G401 (cell line): ENCODE measurements around the gene SND1. TPM values are rescaled to one million over a fixed set of nuclear protein-coding genes. Genes with fewer than 3 reads are reported as not detected.

Experiments
- DNase-seq: peaks from one replicate; pipeline ENCODE4 v3.0.0-alpha.2; 2015; ENCODE audit warnings: low spot score
- in situ Hi-C: cut with HindIII; loops from 2 replicates; pipeline ENCODE4 v1.10.0; 2016; ENCODE audit warnings: low sequenced_read_pairs, mixed read lengths
- total RNA-seq: library from RNA; depleted of rRNA; stranded (reverse); fragments of >200 nt; shearing (Covaris generic); gene quantifications from 2 replicates; pipeline ENCODE4 v1.2.3, GENCODE V29; 2014

Gene SND1
- total RNA-seq, 1 experiment from 2014 or later: 98.0 TPM

GRCh38 chr7:127810696-127811660 is 159.0 kb downstream of the SND1 start:
- in situ Hi-C loops: no loop called here
- DNase-seq: no peak

DNA sequence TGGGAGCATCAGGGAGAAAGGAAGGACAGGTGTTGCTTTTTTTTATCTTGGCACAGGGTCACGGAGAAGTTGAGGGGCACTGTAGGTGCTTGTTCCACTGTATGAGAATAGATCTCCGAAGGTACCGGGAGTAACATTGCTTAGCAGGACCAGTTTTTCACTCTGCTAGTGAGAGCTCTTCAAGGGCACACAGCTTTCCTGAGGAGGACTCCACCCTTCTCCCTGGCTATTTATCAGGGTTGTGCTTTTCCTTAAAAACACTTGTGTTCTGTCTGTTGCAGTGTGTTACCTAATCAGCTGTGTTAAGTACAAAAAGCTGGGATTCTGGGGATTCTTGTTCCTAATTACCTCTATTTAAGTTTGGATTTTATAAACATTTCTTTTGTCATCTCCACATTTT is 160.5 kb downstream of the SND1 start:
- in situ Hi-C loops: no loop called here
- peak; percentile 40 for DNase-seq

GRCh38 chr7:127813991-127814541 is 162.1 kb downstream of the SND1 start:
- DNase-seq: no peak
- in situ Hi-C loops: no loop called here

GRCh38 chr7:127815631-127816145 is 163.7 kb downstream of the SND1 start:
- no peak for DNase-seq
- in situ Hi-C loops: no loop called here

DNA sequence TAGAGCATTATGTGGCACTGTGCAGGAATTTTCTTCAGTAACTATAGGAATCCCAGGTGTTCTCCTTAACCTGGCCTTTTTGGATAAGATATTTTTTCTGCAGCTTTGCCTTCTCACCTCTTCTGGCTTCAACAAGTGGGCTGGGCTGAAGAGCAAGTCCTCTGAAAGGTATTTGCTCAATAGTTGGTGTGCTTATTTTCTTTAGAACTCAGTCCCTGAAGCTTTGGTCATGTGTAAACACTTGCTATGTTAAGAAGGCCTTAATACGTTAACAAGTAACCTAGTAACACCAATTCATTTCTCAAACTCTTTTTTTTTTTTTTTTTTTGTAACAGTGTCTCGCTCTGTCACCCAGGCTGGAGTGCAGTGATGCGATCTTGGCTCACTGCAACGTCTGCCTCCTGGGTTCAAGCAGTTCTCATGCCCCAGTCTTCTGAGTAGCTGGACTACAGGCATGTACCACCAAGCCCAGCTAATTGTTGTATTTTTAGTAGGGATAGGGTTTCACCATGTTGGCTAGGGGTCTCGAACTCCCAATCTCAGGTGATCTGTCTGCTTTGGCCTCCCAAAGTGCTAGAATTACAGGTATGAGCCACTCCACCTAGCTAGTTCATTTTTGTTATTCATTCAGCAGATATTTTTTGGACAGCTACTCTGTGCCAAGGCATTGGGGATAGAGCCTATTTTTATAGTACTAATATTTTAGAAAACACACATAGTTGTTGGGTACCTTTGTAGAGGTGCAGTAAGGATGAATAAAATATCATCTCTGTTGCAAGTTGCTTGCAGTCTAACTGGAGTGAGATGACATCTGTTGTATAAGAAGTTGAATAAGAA is 164.6 kb downstream of the SND1 start:
- in situ Hi-C loops: no loop called here
- DNase-seq: no peak

GRCh38 chr7:127817466-127817865 is 165.5 kb downstream of the SND1 start:
- in situ Hi-C loops: no loop called here
- no peak for DNase-seq

DNA sequence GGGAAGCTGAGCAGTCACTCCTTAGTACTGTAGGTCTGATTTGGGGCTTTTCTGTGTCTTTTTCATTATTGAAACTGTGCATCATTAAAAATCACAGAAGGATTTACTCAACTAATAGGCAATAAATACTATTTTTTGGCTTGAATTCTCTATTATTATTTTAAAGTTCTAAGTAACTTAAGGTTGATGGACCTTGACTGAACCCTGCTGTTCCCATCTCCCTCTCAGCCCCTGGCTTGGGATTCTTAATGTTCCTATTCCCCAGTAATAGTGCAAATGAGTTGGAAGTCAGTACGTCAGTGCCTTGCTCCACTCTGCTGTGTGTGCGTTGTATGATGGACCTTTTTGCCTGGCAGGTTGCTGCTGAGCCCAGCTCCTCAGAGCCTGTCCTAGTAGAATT is 166.3 kb downstream of the SND1 start:
- no peak for DNase-seq
- in situ Hi-C loops: no loop called here

GRCh38 chr7:127819975-127820731 is 168.2 kb downstream of the SND1 start:
- no peak for DNase-seq
- in situ Hi-C loops: no loop called here

- DNase-seq: no peak
- in situ Hi-C loops: no loop called here
These were observed 168.7 kb downstream of the SND1 start for GRCh38 chr7:127820732-127821085.

GRCh38 chr7:127821146-127821545 is 169.2 kb downstream of the SND1 start:
- in situ Hi-C loops: no loop called here
- DNase-seq: peak; percentile 67

GRCh38 chr7:127822822-127823508 is 171.0 kb downstream of the SND1 start:
- in situ Hi-C loops: no loop called here
- no peak for DNase-seq

- DNase-seq: no peak
- in situ Hi-C loops: no loop called here
These were observed 172.7 kb downstream of the SND1 start for GRCh38 chr7:127824682-127825081.

GRCh38 chr7:127828843-127829500 is 177.0 kb downstream of the SND1 start:
- in situ Hi-C loops: no loop called here

GRCh38 chr7:127831318-127832219 is 179.6 kb downstream of the SND1 start:
- peak; percentile 96 for DNase-seq
- in situ Hi-C loops: no loop called here

More at GRCh38 chr7:127828843-127829500, 177.0 kb downstream of the SND1 start:
- DNase-seq: no peak

DNA sequence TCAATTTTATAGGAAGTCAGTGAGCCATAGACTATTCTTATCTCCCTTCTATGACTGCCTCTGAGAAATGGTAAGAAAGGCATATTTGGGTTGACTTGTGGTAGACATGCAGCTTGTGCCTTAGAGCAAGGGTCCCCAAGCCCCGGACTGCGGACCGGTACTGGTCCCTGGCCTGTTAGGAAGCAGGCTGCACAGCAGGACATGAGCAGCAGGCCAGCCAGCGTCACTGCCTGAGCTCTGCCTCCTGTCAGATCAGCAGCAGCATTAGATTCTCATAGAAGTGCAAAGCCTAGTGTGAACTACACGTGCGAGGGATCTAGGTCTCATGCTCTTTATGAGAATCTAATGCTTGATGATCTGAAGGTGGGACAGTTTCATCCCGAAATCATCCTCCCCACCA is 180.6 kb downstream of the SND1 start:
- DNase-seq: peak; percentile 70
- in situ Hi-C loops: no loop called here

GRCh38 chr7:127833641-127834040 is 181.6 kb downstream of the SND1 start:
- in situ Hi-C loops: no loop called here

GRCh38 chr7:127835679-127836078 is 183.7 kb downstream of the SND1 start:
- in situ Hi-C loops: no loop called here
- no peak for DNase-seq

More at GRCh38 chr7:127833641-127834040, 181.6 kb downstream of the SND1 start:
- DNase-seq: no peak
